Measurements from ENCODE around the gene HEBP1. TPM values are rescaled to one million over a fixed set of nuclear protein-coding genes. Genes with fewer than 3 reads are reported as not detected.
A peak's percentile ranks its signal among the peaks of the same experiment; 100 is the strongest.

The HEBP1 gene
- total RNA-seq, 2 experiments from 2014 or later: 13.9 to 17.6 TPM

DNA sequence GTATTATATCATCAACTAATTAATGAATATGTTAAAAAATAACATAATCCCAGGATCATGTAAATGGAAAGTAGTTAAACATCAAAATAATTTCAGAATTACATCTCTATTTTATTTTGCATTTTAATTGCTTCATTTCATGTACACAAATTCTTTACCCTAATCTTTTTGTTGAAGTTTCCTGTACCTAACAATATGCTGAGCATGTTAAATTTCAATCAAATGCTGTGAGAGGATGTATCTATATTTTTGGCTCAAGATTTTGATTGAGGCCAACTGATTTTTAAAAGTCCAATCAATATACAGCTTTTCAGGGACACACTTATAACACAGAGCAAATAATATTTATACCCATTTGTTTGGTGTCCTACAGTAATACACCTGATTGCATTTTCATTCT lies 54.5 kb downstream of the HEBP1 start:
- ATAC-seq (ENCODE audit: low read depth) (no peak), DNase-seq (no peak)
- Mint-ChIP-seq H3K27ac (no peak overlapping the region), H3K4me1 (no peaks in the 10 kb centered on the region), H3K27me3 (peaks cover 16% of the 10 kb centered on the region), H3K4me3 (no peak overlapping the region), H3K36me3 (no peaks in the 10 kb centered on the region), H3K9me3 (no peaks in the 10 kb centered on the region)
- POLR2A ChIA-PET: no interaction called here

DNA sequence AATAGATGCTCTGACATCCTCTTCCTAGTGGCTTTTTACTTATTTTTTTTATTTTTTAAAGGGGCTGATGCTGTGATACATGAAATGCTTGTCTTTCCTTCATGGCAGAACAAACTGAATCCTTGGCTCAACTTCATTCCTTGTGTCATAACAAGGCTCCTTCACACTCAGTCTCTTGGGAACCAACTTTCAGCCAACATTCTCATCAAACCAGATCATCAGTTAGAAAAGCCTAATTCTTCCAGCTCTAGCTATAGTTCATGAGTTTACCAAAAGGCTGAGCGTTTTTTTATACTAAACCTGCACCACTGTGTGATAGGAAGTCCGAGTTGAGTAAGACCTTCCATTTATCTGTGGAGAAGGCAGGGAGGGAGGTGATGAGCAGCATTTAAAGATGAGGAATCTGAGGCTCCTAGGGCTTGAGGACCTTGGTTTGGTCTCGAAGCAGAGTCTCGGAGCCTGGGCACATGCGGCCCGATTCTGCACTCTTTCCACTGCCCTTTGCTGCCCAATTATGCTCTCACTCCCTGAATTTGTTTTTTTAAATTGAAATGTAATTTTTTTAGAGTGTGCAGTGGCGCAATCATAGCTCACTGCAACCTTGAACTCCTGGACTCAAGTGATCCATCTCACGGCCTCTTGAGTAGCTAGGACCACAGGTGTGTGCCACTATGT lies 56.3 kb downstream of the HEBP1 start:
- POLR2A ChIA-PET: no interaction called here
- ATAC-seq (ENCODE audit: low read depth) (no peak), DNase-seq (no peak)
- no peak overlapping the region for H3K4me3 Mint-ChIP-seq
- H3K27ac Mint-ChIP-seq: no peak overlapping the region
- no peaks in the 10 kb centered on the region for H3K36me3 Mint-ChIP-seq
- H3K9me3 Mint-ChIP-seq: no peaks in the 10 kb centered on the region
- H3K4me1 Mint-ChIP-seq: no peaks in the 10 kb centered on the region
- H3K27me3 Mint-ChIP-seq: peaks cover 16% of the 10 kb centered on the region

GRCh38 chr12:12941450-12942350 lies 58.4 kb downstream of the HEBP1 start:
- ATAC-seq (ENCODE audit: low read depth) (no peak), DNase-seq (no peak)
- Mint-ChIP-seq H3K36me3 (no peaks in the 10 kb centered on the region), H3K4me3 (no peak overlapping the region), H3K27ac (no peak overlapping the region), H3K9me3 (no peaks in the 10 kb centered on the region), H3K27me3 (peaks cover 16% of the 10 kb centered on the region), H3K4me1 (no peaks in the 10 kb centered on the region)
- POLR2A ChIA-PET: no interaction called here

DNA sequence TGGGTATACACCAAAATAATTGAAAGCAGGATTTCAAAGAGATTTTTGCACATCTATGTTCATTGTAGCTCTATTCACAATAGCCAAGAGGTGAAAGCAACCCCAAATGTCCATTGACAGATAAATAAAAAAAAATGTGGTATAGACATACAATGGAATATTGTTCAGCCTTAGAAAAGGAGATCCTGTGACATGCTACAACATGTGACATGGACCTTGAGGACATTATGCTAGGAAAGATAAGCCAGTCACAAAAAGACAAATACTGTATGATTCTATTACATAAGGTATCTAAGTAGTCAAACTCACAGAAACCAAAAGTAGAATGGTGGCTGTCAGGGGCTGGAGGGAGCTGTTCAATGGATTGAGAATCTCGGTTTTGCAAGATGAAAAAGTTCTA lies 60.2 kb downstream of the HEBP1 start:
- H3K27me3 Mint-ChIP-seq: peaks cover 11% of the 10 kb centered on the region
- ATAC-seq (ENCODE audit: low read depth): no peak
- H3K4me3 Mint-ChIP-seq: no peak overlapping the region
- no peak for DNase-seq
- H3K27ac Mint-ChIP-seq: no peak overlapping the region
- H3K4me1 Mint-ChIP-seq: no peaks in the 10 kb centered on the region
- no peaks in the 10 kb centered on the region for H3K9me3 Mint-ChIP-seq
- POLR2A ChIA-PET: no interaction called here
- no peaks in the 10 kb centered on the region for H3K36me3 Mint-ChIP-seq

DNA sequence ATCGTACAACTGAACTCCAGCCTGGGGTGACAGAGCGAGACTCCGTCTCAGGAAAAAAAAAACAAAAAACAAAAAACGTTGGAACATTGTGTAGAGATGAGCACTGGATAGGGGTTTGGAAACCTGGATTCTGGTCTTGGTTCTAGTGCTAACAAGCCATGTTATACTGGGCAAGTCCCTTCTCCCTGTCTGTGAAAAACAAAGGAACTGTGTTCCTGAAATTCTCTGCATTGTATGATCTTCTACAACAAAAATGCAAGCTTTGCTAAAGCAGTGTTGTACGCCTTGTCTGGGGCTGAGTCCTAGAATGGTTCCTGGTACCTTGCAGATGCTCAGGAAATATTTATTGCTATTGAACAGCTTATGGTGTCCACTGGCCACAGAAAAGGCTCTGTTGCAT lies 61.5 kb downstream of the HEBP1 start:
- Mint-ChIP-seq H3K27ac (no peak overlapping the region), H3K9me3 (no peaks in the 10 kb centered on the region), H3K4me3 (no peak overlapping the region), H3K27me3 (peaks cover 9% of the 10 kb centered on the region), H3K36me3 (no peaks in the 10 kb centered on the region), H3K4me1 (no peaks in the 10 kb centered on the region)
- DNase-seq (no peak), ATAC-seq (ENCODE audit: low read depth) (no peak)
- POLR2A ChIA-PET: no interaction called here

GRCh38 chr12:12936983-12937491 lies 63.0 kb downstream of the HEBP1 start:
- Mint-ChIP-seq H3K27me3 (no peaks in the 10 kb centered on the region), H3K36me3 (no peaks in the 10 kb centered on the region), H3K27ac (no peak overlapping the region), H3K4me3 (no peak overlapping the region), H3K9me3 (no peaks in the 10 kb centered on the region), H3K4me1 (no peaks in the 10 kb centered on the region)
- POLR2A ChIA-PET: interaction anchor here (0.6 kb wide), 1 partner anchor 913 kb away, joined by 3 read pairs; no protein-coding TSS in a partner anchor
- DNase-seq (no peak), ATAC-seq (ENCODE audit: low read depth) (no peak)

GRCh38 chr12:12934556-12934955 lies 65.5 kb downstream of the HEBP1 start:
- H3K36me3 Mint-ChIP-seq: no peaks in the 10 kb centered on the region
- DNase-seq (no peak), ATAC-seq (ENCODE audit: low read depth) (no peak)
- POLR2A ChIA-PET: no interaction called here
- no peak overlapping the region for H3K27ac Mint-ChIP-seq
- no peaks in the 10 kb centered on the region for H3K27me3 Mint-ChIP-seq
- H3K9me3 Mint-ChIP-seq: no peaks in the 10 kb centered on the region
- H3K4me3 Mint-ChIP-seq: no peak overlapping the region
- no peaks in the 10 kb centered on the region for H3K4me1 Mint-ChIP-seq

GRCh38 chr12:12933742-12934141 lies 66.3 kb downstream of the HEBP1 start:
- Mint-ChIP-seq H3K27ac (no peak overlapping the region), H3K4me1 (no peaks in the 10 kb centered on the region), H3K36me3 (no peaks in the 10 kb centered on the region), H3K9me3 (no peaks in the 10 kb centered on the region), H3K27me3 (no peaks in the 10 kb centered on the region), H3K4me3 (no peak overlapping the region)
- POLR2A ChIA-PET: no interaction called here
- no peak for ATAC-seq (ENCODE audit: low read depth)
- DNase-seq: no peak

GRCh38 chr12:12930633-12931219 lies 69.3 kb downstream of the HEBP1 start:
- Mint-ChIP-seq H3K4me3 (no peak overlapping the region), H3K27me3 (peaks cover under 1% of the 10 kb centered on the region), H3K9me3 (no peaks in the 10 kb centered on the region), H3K4me1 (no peaks in the 10 kb centered on the region), H3K27ac (no peak overlapping the region), H3K36me3 (no peaks in the 10 kb centered on the region)
- ATAC-seq (ENCODE audit: low read depth) (no peak), DNase-seq (no peak)
- POLR2A ChIA-PET: no interaction called here

GRCh38 chr12:12929696-12930095 lies 70.4 kb downstream of the HEBP1 start:
- no peak overlapping the region for H3K27ac Mint-ChIP-seq
- DNase-seq: no peak
- H3K36me3 Mint-ChIP-seq: no peaks in the 10 kb centered on the region
- H3K27me3 Mint-ChIP-seq: peaks cover 6% of the 10 kb centered on the region
- no peak for ATAC-seq (ENCODE audit: low read depth)
- POLR2A ChIA-PET: no interaction called here
- H3K4me1 Mint-ChIP-seq: no peaks in the 10 kb centered on the region
- no peak overlapping the region for H3K4me3 Mint-ChIP-seq
- no peaks in the 10 kb centered on the region for H3K9me3 Mint-ChIP-seq

DNA sequence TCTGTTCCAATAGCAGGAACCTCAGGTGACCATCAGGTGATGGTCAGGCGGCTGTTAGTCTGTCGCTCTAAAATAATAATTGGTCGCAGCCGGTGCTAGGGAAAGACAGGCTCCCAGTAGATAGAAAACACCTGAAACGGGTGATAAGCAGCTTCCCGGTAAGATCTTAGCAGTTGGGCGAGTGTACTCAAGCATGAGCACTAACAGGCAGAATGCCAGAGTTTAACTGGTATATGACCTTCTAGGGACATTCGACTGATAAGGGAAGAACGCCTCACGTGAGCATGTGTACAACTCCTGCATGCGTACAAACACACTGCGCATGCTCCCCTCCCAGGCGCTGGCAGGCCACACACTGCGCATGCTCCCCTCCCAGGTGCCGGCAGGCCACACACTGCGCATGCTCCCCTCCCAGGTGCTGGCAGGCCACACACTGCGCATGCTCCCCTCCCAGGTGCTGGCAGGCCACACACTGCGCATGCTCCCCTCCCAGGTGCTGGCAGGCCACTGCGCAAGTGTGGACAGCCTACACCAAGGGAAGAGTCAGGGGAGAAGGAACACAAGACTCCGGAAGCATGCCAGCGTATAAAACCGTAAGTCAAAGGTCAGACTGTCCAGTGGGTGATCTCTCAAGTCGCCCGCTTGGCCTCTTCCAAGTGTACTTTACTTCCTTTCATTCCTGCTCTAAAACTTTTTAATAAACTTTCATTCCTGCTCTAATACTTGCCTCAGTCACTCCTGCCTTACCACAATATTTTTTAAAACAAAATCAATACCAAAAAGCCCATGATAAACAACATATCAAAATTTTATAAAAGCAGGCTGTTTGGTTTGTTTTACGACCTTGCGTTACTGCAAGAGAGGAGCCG lies 72.6 kb downstream of the HEBP1 start:
- no peaks in the 10 kb centered on the region for H3K36me3 Mint-ChIP-seq
- ATAC-seq (ENCODE audit: low read depth) (peak; percentile 84), DNase-seq (peak; percentile 62)
- no peaks in the 10 kb centered on the region for H3K9me3 Mint-ChIP-seq
- peak overlapping the region; percentile 71 for H3K4me3 Mint-ChIP-seq
- H3K4me1 Mint-ChIP-seq: no peaks in the 10 kb centered on the region
- H3K27me3 Mint-ChIP-seq: peaks cover 6% of the 10 kb centered on the region
- POLR2A ChIA-PET: no interaction called here
- peak overlapping the region; percentile 21 for H3K27ac Mint-ChIP-seq

GRCh38 chr12:12926571-12927071 lies 73.4 kb downstream of the HEBP1 start:
- H3K27me3 Mint-ChIP-seq: peaks cover 6% of the 10 kb centered on the region
- POLR2A ChIA-PET: no interaction called here
- H3K27ac Mint-ChIP-seq: no peak overlapping the region
- H3K36me3 Mint-ChIP-seq: no peaks in the 10 kb centered on the region
- DNase-seq (no peak), ATAC-seq (ENCODE audit: low read depth) (no peak)
- no peaks in the 10 kb centered on the region for H3K9me3 Mint-ChIP-seq
- no peaks in the 10 kb centered on the region for H3K4me1 Mint-ChIP-seq
- H3K4me3 Mint-ChIP-seq: no peak overlapping the region

DNA sequence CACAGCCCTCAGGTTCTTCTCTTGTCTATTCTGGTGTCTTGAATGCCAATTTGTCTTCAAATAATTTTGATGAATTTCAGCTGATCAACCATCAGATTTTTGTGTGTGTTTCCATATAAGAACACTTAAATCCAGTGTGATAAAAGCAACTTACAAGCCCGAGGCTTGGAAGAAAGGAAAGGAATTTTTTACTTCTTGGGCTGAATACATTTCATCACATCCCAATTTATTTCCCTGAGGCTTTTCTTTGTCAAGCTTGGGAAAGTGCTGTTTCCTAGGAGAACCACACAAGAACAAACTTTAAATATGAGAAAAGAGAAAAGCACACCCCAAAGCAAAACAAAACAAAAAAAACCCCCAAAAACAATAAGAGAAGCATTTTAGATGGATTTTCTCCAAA lies 74.7 kb downstream of the HEBP1 start:
- ATAC-seq (ENCODE audit: low read depth) (no peak), DNase-seq (no peak)
- Mint-ChIP-seq H3K4me1 (no peaks in the 10 kb centered on the region), H3K4me3 (no peak overlapping the region), H3K36me3 (no peaks in the 10 kb centered on the region), H3K9me3 (no peaks in the 10 kb centered on the region), H3K27me3 (peaks cover 6% of the 10 kb centered on the region), H3K27ac (no peak overlapping the region)
- POLR2A ChIA-PET: interaction anchor here (0.6 kb wide), 1 partner anchor 24 kb away, joined by 5 read pairs; no protein-coding TSS in a partner anchor
